ENCODE measurements around the gene ADTRP. TPM values are rescaled to one million over a fixed set of nuclear protein-coding genes. Genes with fewer than 3 reads are reported as not detected.

Gene ADTRP
- total RNA-seq, 1 experiment from 2014 or later, result 0.86 TPM

GRCh38 chr6:11753798-11754197 is 24.8 kb downstream of the ADTRP start:
- no peaks in the 10 kb centered on the region for H3K27me3 ChIP-seq (ENCODE audit: insufficient read depth, low read length)
- H3K4me3 ChIP-seq (replicated peaks in 1 of 2; ENCODE audit: low read depth in 1 of 2, low read length in 2 of 2), result no peak overlapping the region
- RAD21 ChIA-PET (ENCODE audit: low non-redundant PET in 1 of 2, low total read pairs in 2 of 2, uncharacterized antibody in 2 of 2, unreplicated experiment in 2 of 2), result no interaction called here
- BruUV-seq (replicated peaks), result no TSS peak
- no peak overlapping the region for H2AFZ ChIP-seq (ENCODE audit: low read depth, low read length, poor library complexity, severe bottlenecking)
- H3K9ac ChIP-seq (ENCODE audit: low read length), result no peak overlapping the region
- TF ChIP-seq SRF (IDR thresholded peaks at IDR 0.05; ENCODE audit: low read depth) (no peak), SP1 (IDR thresholded peaks at IDR 0.05; ENCODE audit: low read depth) (no peak), JUND (IDR thresholded peaks at IDR 0.05) (no peak), POLR2AphosphoS5 (IDR thresholded peaks at IDR 0.05; ENCODE audit: low read depth, low read length) (no peak), CEBPB (IDR thresholded peaks at IDR 0.05; ENCODE audit: low read depth) (no peak), ELF1 (IDR thresholded peaks at IDR 0.05; ENCODE audit: borderline replicate concordance, low read depth) (no peak)
- H3K4me2 ChIP-seq (ENCODE audit: low read length), result no peak overlapping the region
- no peaks in the 10 kb centered on the region for H3K36me3 ChIP-seq (ENCODE audit: control insufficient read depth in 1 of 2, insufficient read depth in 2 of 2, low read length in 2 of 2)
- H4K20me1 ChIP-seq (ENCODE audit: insufficient read depth), result no peaks in the 10 kb centered on the region
- POLR2A ChIA-PET, result no interaction called here
- ATAC-seq, result no peak
- no peaks in the 10 kb centered on the region for H3K9me2 ChIP-seq (ENCODE audit: insufficient read depth)
- no peak for DNase-seq (ENCODE audit: low read depth, low spot score)
- no peaks in the 10 kb centered on the region for H3K79me2 ChIP-seq (ENCODE audit: insufficient read depth, low read length)
- no peaks in the 10 kb centered on the region for H3K9me3 ChIP-seq (ENCODE audit: control insufficient read depth in 1 of 2, insufficient read depth in 1 of 2, low read depth in 1 of 2, low read length in 2 of 2)
- no peak overlapping the region for H3K27ac ChIP-seq (ENCODE audit: low read depth, low read length)
- CTCF ChIA-PET, result no interaction called here
- H3K4me1 ChIP-seq (ENCODE audit: control insufficient read depth in 1 of 2, insufficient read depth in 2 of 2, low read length in 2 of 2), result peaks cover 0 to 1% of the 10 kb centered on the region in 2 experiments; a peak in 1 of 4 replicates
- intact Hi-C loops (cut with micrococcal nuclease), result no loop called here

GRCh38 chr6:11752360-11752759 is 26.2 kb downstream of the ADTRP start:
- Histone ChIP-seq H3K36me3 (ENCODE audit: control insufficient read depth in 1 of 2, insufficient read depth in 2 of 2, low read length in 2 of 2) (no peaks in the 10 kb centered on the region), H3K9me3 (ENCODE audit: control insufficient read depth in 1 of 2, insufficient read depth in 1 of 2, low read depth in 1 of 2, low read length in 2 of 2) (no peaks in the 10 kb centered on the region), H4K20me1 (ENCODE audit: insufficient read depth) (no peaks in the 10 kb centered on the region), H3K4me2 (ENCODE audit: low read length) (no peak overlapping the region), H2AFZ (ENCODE audit: low read depth, low read length, poor library complexity, severe bottlenecking) (no peak overlapping the region), H3K27ac (ENCODE audit: low read depth, low read length) (no peak overlapping the region), H3K4me1 (ENCODE audit: control insufficient read depth in 1 of 2, insufficient read depth in 2 of 2, low read length in 2 of 2) (no peaks in the 10 kb centered on the region), H3K4me3 (replicated peaks in 1 of 2; ENCODE audit: low read depth in 1 of 2, low read length in 2 of 2) (no peak overlapping the region), H3K9me2 (ENCODE audit: insufficient read depth) (no peaks in the 10 kb centered on the region), H3K79me2 (ENCODE audit: insufficient read depth, low read length) (no peaks in the 10 kb centered on the region), H3K9ac (ENCODE audit: low read length) (no peak overlapping the region), H3K27me3 (ENCODE audit: insufficient read depth, low read length) (no peaks in the 10 kb centered on the region)
- BruUV-seq (replicated peaks), result no TSS peak
- DNase-seq (ENCODE audit: low read depth, low spot score), result no peak
- POLR2A ChIA-PET, result no interaction called here
- RAD21 ChIA-PET (ENCODE audit: low non-redundant PET in 1 of 2, low total read pairs in 2 of 2, uncharacterized antibody in 2 of 2, unreplicated experiment in 2 of 2), result no interaction called here
- intact Hi-C loops (cut with micrococcal nuclease), result no loop called here
- ATAC-seq, result no peak
- CTCF ChIA-PET, result no interaction called here
- TF ChIP-seq REST (IDR thresholded peaks at IDR 0.05; ENCODE audit: low read depth) (no peak), EZH2 (IDR thresholded peaks at IDR 0.05) (no peak), JUND (IDR thresholded peaks at IDR 0.05) (no peak), SIN3A (IDR thresholded peaks at IDR 0.05; ENCODE audit: low read depth) (no peak), SP1 (IDR thresholded peaks at IDR 0.05; ENCODE audit: low read depth) (no peak), MAX (IDR thresholded peaks at IDR 0.05) (no peak), RAD21 (IDR thresholded peaks at IDR 0.05; ENCODE audit: low read depth) (no peak)

Data from HCT116 (cell line).